OCI-LY1 (cell line): ENCODE results near the gene NDUFB7.
"Not testable (repeated sequence)": the region's sequence is repeated elsewhere in the genome, so short reads cannot be mapped to it uniquely, and the experiment has no call there.

Experiments used
- H2AFZ ChIP-seq: fragments of 200-600 bp; sonication (generic), shearing (Covaris generic); 2 replicates; pipeline ENCODE4 v1.6.0; 2014; ENCODE audit warnings: antibody characterized with exemption, mild to moderate bottlenecking, low read length
- H3F3A ChIP-seq: fragments of 200-600 bp; sonication (generic), shearing (Covaris generic); 2 replicates; pipeline ENCODE4 v1.6.0; 2014; ENCODE audit warnings: mild to moderate bottlenecking, antibody characterized with exemption, low read length, moderate library complexity; ENCODE audit not compliant: insufficient read depth
- H3K27ac ChIP-seq: fragments of 200-600 bp; sonication (generic); 2 replicates; pipeline ENCODE4 v1.5.1; 2014; ENCODE audit warnings: low read length, mixed run types, mild to moderate bottlenecking, low read depth; ENCODE audit not compliant: poor library complexity, severe bottlenecking
- H3K27me3 ChIP-seq: fragments of 200-600 bp; sonication (generic); 2 replicates; pipeline ENCODE4 v1.6.0; 2014; ENCODE audit warnings: antibody characterized with exemption, mild to moderate bottlenecking, low read length, moderate library complexity; ENCODE audit not compliant: insufficient read depth
- H3K36me3 ChIP-seq: fragments of 200-600 bp; sonication (generic); 2 replicates; pipeline ENCODE4 v1.6.1; 2014; ENCODE audit warnings: mild to moderate bottlenecking, antibody characterized with exemption, low read length, moderate library complexity, mixed read lengths; ENCODE audit not compliant: insufficient read depth
- H3K4me1 ChIP-seq: fragments of 200-600 bp; sonication (generic); 2 replicates; pipeline ENCODE4 v1.5.1; 2014; ENCODE audit warnings: mild to moderate bottlenecking, low read length, moderate library complexity; ENCODE audit not compliant: insufficient read depth, severe bottlenecking
- H3K4me2 ChIP-seq: fragments of 200-600 bp; sonication (generic), shearing (Covaris generic); 2 replicates; pipeline ENCODE4 v1.6.1; 2014; ENCODE audit warnings: low read length
- H3K4me3 ChIP-seq: fragments of 200-600 bp; sonication (generic); 2 replicates; pipeline ENCODE4 v1.5.1; 2014; ENCODE audit warnings: low read length, low read depth, mild to moderate bottlenecking, mixed read lengths; ENCODE audit not compliant: poor library complexity, severe bottlenecking
- H3K79me2 ChIP-seq: fragments of 200-600 bp; shearing (Covaris generic); 2 replicates; pipeline ENCODE4 v1.6.1; 2016; ENCODE audit warnings: mixed run types, low read length, mixed read lengths; ENCODE audit not compliant: insufficient read depth
- H3K9ac ChIP-seq: fragments of 200-600 bp; sonication (generic), shearing (Covaris generic); 2 replicates; pipeline ENCODE4 v1.6.1; 2014; ENCODE audit warnings: mild to moderate bottlenecking, low read length, mixed read lengths
- H3K9me2 ChIP-seq: fragments of 200-600 bp; sonication (generic), shearing (Covaris generic); 2 replicates; pipeline ENCODE4 v1.6.1; 2014; ENCODE audit warnings: low read depth, mild to moderate bottlenecking, low read length, mixed read lengths
- H3K9me3 ChIP-seq: fragments of 200-600 bp; shearing (Covaris generic); 2 replicates; pipeline ENCODE4 v1.6.1; 2014; ENCODE audit warnings: low read length, mixed read lengths
- H4K20me1 ChIP-seq: fragments of 200-600 bp; sonication (generic), shearing (Covaris generic); 2 replicates; pipeline ENCODE4 v1.6.0; 2016; ENCODE audit warnings: mild to moderate bottlenecking, low read length; ENCODE audit not compliant: insufficient read depth
- EZH2 ChIP-seq: fragments of 200-600 bp; sonication (generic), shearing (Covaris generic); IDR thresholded peaks from 2 replicates; pipeline ENCODE4 v1.8.0; 2017; ENCODE audit warnings: borderline replicate concordance, mixed run types, mild to moderate bottlenecking, antibody characterized with exemption, low read length, moderate library complexity, mixed read lengths
- TF ChIP-seq, protein P1 (sequence below): fragments of 200-600 bp; sonication (generic), shearing (Covaris generic); IDR thresholded peaks from 2 replicates; pipeline ENCODE4 v1.5.1; 2017; ENCODE audit warnings: mild to moderate bottlenecking, antibody characterized with exemption, low read length, moderate library complexity, mixed read lengths

Gene NDUFB7

GRCh38 chr19:14544047-14544446, 27.8 kb downstream of the NDUFB7 start:
- H3F3A ChIP-seq = no peaks in the 10 kb centered on the region
- peaks cover 15% of the 10 kb centered on the region for H3K4me1 ChIP-seq
- no peaks in the 10 kb centered on the region for H3K27me3 ChIP-seq
- H3K9me3 ChIP-seq = no peaks in the 10 kb centered on the region
- no peak overlapping the region for H3K27ac ChIP-seq
- no peak overlapping the region for H3K4me3 ChIP-seq
- TF ChIP-seq, protein P1, sequence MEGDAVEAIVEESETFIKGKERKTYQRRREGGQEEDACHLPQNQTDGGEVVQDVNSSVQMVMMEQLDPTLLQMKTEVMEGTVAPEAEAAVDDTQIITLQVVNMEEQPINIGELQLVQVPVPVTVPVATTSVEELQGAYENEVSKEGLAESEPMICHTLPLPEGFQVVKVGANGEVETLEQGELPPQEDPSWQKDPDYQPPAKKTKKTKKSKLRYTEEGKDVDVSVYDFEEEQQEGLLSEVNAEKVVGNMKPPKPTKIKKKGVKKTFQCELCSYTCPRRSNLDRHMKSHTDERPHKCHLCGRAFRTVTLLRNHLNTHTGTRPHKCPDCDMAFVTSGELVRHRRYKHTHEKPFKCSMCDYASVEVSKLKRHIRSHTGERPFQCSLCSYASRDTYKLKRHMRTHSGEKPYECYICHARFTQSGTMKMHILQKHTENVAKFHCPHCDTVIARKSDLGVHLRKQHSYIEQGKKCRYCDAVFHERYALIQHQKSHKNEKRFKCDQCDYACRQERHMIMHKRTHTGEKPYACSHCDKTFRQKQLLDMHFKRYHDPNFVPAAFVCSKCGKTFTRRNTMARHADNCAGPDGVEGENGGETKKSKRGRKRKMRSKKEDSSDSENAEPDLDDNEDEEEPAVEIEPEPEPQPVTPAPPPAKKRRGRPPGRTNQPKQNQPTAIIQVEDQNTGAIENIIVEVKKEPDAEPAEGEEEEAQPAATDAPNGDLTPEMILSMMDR = no peak
- TF ChIP-seq EZH2 = no peak
- peaks cover 6% of the 10 kb centered on the region; the same call in 1 of the 2 replicates for H3K79me2 ChIP-seq
- no peak overlapping the region for H2AFZ ChIP-seq
- H3K9me2 ChIP-seq = no peaks in the 10 kb centered on the region
- H4K20me1 ChIP-seq = no peaks in the 10 kb centered on the region
- H3K9ac ChIP-seq = no peak overlapping the region
- peaks cover 7% of the 10 kb centered on the region; the same call in 1 of the 2 replicates for H3K36me3 ChIP-seq
- no peak overlapping the region for H3K4me2 ChIP-seq

- Histone ChIP-seq H3F3A (no peaks in the 10 kb centered on the region), H3K4me2 (no peak overlapping the region), H3K9me3 (no peaks in the 10 kb centered on the region), H3K9ac (no peak overlapping the region), H2AFZ (no peak overlapping the region), H3K9me2 (no peaks in the 10 kb centered on the region), H3K4me1 (peaks cover 15% of the 10 kb centered on the region), H3K27ac (no peak overlapping the region), H3K36me3 (0 out of 2 replicates have a peak, but pooled peaks cover 3% of the 10 kb centered on the region), H3K27me3 (no peaks in the 10 kb centered on the region), H4K20me1 (no peaks in the 10 kb centered on the region), H3K4me3 (no peak overlapping the region), H3K79me2 (peaks cover 6% of the 10 kb centered on the region; the same call in 1 of the 2 replicates)
- TF ChIP-seq, protein P1 = no peak
- no peak for TF ChIP-seq EZH2
Observed at GRCh38 chr19:14542711-14543328, 29.0 kb downstream of the NDUFB7 start.

DNA sequence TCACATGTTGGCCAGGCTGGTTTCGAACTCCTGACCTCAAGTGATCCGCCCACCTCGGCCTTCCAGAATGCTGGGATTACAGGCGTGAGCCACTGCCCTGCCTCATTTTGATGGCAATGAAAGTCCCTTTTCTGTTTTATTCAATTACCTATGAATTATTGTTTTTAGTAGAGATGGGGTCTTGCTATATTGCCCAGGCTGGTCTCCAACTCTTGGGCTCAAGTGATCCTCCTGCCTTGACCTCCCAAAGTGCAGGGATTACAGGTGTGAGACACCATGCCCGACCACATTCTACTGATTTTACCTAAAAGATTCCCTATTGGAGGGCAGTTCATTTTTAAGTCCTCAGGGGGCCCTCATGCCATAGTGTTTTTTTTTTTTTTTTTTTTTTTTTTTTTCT, 29.9 kb downstream of the NDUFB7 start:
- H3K4me1 ChIP-seq = peaks cover 15% of the 10 kb centered on the region
- not testable (repeated sequence) for H4K20me1 ChIP-seq, H3K79me2 ChIP-seq

More for the DNA sequence above, 29.9 kb downstream of the NDUFB7 start:
- H3K27me3 ChIP-seq, H3K9ac ChIP-seq, H3F3A ChIP-seq, H3K36me3 ChIP-seq, H2AFZ ChIP-seq, H3K4me2 ChIP-seq, H3K9me2 ChIP-seq, H3K27ac ChIP-seq, H3K9me3 ChIP-seq, H3K4me3 ChIP-seq: not testable (repeated sequence)
